Mammary epithelial cell (primary cell): Measurements from ENCODE around the gene THRB.

Experiments
- EZH2 ChIP-seq: IDR thresholded peaks from 2 replicates; pipeline ENCODE4 v1.6.1; 2012; ENCODE audit warnings: low read length, inconsistent platforms, borderline replicate concordance
- TF ChIP-seq, protein P1 (sequence below), 2 donors: IDR thresholded peaks in 1 of 2; conservative IDR thresholded peaks in 1 of 2; 2 replicates each; pipeline ENCODE4 v1.5.1; 2011 to 2012; ENCODE audit warnings: inconsistent platforms in 2 of 2, low read length in 2 of 2, mild to moderate bottlenecking in 2 of 2, control low read depth in 1 of 2, low read depth in 1 of 2; ENCODE audit not compliant: insufficient read depth in 1 of 2; ENCODE audit errors: extremely low read depth in 1 of 2

DNA sequence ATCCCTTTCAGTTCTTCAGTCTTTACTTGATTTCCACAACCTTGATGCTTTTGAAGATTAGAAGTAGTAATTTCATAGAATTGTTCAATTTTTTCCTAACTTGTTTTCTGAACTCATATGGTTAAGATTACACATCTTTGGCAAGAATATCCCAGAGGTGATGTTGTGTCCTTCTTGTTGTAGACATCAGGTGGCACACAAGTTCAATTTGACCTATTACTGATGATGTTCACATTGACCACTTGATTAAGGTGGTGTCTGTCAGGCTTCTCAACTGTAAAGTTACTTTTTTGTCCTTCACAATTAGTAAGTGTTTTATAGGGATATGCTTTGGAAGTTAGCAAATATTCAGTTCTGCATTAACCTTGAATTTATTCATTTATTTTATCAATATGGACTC, 34.6 kb upstream of the THRB start:
- TF ChIP-seq, protein P1, sequence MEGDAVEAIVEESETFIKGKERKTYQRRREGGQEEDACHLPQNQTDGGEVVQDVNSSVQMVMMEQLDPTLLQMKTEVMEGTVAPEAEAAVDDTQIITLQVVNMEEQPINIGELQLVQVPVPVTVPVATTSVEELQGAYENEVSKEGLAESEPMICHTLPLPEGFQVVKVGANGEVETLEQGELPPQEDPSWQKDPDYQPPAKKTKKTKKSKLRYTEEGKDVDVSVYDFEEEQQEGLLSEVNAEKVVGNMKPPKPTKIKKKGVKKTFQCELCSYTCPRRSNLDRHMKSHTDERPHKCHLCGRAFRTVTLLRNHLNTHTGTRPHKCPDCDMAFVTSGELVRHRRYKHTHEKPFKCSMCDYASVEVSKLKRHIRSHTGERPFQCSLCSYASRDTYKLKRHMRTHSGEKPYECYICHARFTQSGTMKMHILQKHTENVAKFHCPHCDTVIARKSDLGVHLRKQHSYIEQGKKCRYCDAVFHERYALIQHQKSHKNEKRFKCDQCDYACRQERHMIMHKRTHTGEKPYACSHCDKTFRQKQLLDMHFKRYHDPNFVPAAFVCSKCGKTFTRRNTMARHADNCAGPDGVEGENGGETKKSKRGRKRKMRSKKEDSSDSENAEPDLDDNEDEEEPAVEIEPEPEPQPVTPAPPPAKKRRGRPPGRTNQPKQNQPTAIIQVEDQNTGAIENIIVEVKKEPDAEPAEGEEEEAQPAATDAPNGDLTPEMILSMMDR (conservative IDR thresholded peaks at IDR 0.05 in 1 of 2, IDR thresholded peaks at IDR 0.05 in 1 of 2; ENCODE audit: extremely low read depth in 1 of 2, insufficient read depth in 1 of 2, low read depth in 1 of 2, low read length in 2 of 2): peak in 1 of 2 donors; percentile 19
- TF ChIP-seq EZH2: no peak
